T-helper 1 cell treated with Interleukin-12 subunit alpha and Interleukin-12 subunit beta and Interleukin-4 antibody, amounts not matched to agents 30 μg/mL and 1 μg/mL, for 36 hours (primary cell): ENCODE data around the gene PRPF4.

Experiments used
- H3K27ac Mint-ChIP-seq: one replicate; pipeline ENCODE4 v1.8.0; 2021; ENCODE audit warnings: mild to moderate bottlenecking, mixed read lengths
- H3K27me3 Mint-ChIP-seq: one replicate; pipeline ENCODE4 v1.8.0; 2021; ENCODE audit warnings: low read depth, mixed read lengths
- H3K36me3 Mint-ChIP-seq: one replicate; pipeline ENCODE4 v1.8.0; 2021; ENCODE audit warnings: low read depth, mixed read lengths
- H3K4me1 Mint-ChIP-seq: one replicate; pipeline ENCODE4 v1.8.0; 2021; ENCODE audit warnings: low read depth, mixed read lengths
- H3K4me3 Mint-ChIP-seq: one replicate; pipeline ENCODE4 v1.8.0; 2021; ENCODE audit warnings: mild to moderate bottlenecking, moderate library complexity, mixed read lengths
- H3K9me3 Mint-ChIP-seq: one replicate; pipeline ENCODE4 v1.8.0; 2021; ENCODE audit warnings: mixed read lengths

The PRPF4 gene

GRCh38 chr9:113311961-113312360 lies 36.5 kb downstream of the PRPF4 start:
- H3K4me1 Mint-ChIP-seq = no peaks in the 10 kb centered on the region
- no peak overlapping the region for H3K4me3 Mint-ChIP-seq
- H3K27ac Mint-ChIP-seq = no peak overlapping the region
- no peaks in the 10 kb centered on the region for H3K36me3 Mint-ChIP-seq
- H3K9me3 Mint-ChIP-seq = no peaks in the 10 kb centered on the region
- no peaks in the 10 kb centered on the region for H3K27me3 Mint-ChIP-seq

- Mint-ChIP-seq H3K27me3 (no peaks in the 10 kb centered on the region), H3K4me3 (no peak overlapping the region), H3K27ac (no peak overlapping the region)
Observed at GRCh38 chr9:113313261-113313660, 37.8 kb downstream of the PRPF4 start.

GRCh38 chr9:113315231-113315630 lies 39.8 kb downstream of the PRPF4 start:
- H3K9me3 Mint-ChIP-seq = no peaks in the 10 kb centered on the region
- H3K27me3 Mint-ChIP-seq = no peaks in the 10 kb centered on the region
- no peaks in the 10 kb centered on the region for H3K4me1 Mint-ChIP-seq
- H3K27ac Mint-ChIP-seq = no peak overlapping the region
- no peaks in the 10 kb centered on the region for H3K36me3 Mint-ChIP-seq
- no peak overlapping the region for H3K4me3 Mint-ChIP-seq

More at GRCh38 chr9:113313261-113313660, 37.8 kb downstream of the PRPF4 start:
- no peaks in the 10 kb centered on the region for H3K9me3 Mint-ChIP-seq
- H3K36me3 Mint-ChIP-seq = no peaks in the 10 kb centered on the region
- H3K4me1 Mint-ChIP-seq = no peaks in the 10 kb centered on the region

- Mint-ChIP-seq H3K27me3 (no peaks in the 10 kb centered on the region), H3K36me3 (no peaks in the 10 kb centered on the region), H3K27ac (no peak overlapping the region), H3K9me3 (no peaks in the 10 kb centered on the region), H3K4me3 (no peak overlapping the region), H3K4me1 (no peaks in the 10 kb centered on the region)
Observed at GRCh38 chr9:113316030-113316429, 40.6 kb downstream of the PRPF4 start.

DNA sequence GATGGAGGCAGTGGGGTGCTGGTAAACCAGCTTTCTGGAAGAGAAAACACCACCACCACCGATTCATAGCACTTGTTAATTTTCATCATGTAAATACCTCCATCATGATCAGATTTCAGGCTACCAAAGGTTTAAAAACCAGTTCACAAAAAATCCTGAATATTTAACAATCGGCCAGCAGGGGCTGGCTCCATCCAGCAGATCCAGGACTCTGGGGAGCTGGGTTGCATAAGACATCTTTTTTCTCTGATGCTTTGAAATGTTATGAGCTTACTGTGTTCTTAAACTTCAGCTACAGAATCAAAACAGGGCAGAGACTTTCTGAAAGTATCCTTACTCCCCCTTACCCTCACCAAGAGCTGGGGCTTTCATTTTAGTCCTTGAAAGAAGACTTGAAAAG lies 42.3 kb downstream of the PRPF4 start:
- no peaks in the 10 kb centered on the region for H3K36me3 Mint-ChIP-seq
- no peaks in the 10 kb centered on the region for H3K9me3 Mint-ChIP-seq
- H3K4me1 Mint-ChIP-seq = no peaks in the 10 kb centered on the region
- H3K27ac Mint-ChIP-seq = no peak overlapping the region
- no peak overlapping the region for H3K4me3 Mint-ChIP-seq
- no peaks in the 10 kb centered on the region for H3K27me3 Mint-ChIP-seq

DNA sequence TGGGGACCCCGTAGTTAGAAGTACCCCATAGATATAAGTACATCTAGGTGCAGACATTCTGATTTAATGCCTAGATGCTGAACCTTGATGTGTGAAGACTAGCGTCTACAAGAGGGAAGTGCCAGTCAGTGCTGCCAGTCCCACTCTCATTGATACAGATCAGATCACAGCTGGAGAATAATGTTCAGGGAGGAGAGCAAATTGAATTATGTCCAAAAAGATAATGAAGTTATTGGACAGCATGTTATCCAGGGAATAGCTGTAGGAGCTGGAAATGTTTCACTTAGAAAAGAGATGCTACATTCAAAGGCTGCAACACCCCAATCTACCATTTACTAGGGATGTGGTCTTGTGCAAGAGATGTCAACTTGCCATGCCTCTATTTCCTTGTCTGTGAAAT lies 43.6 kb downstream of the PRPF4 start:
- no peak overlapping the region for H3K4me3 Mint-ChIP-seq

DNA sequence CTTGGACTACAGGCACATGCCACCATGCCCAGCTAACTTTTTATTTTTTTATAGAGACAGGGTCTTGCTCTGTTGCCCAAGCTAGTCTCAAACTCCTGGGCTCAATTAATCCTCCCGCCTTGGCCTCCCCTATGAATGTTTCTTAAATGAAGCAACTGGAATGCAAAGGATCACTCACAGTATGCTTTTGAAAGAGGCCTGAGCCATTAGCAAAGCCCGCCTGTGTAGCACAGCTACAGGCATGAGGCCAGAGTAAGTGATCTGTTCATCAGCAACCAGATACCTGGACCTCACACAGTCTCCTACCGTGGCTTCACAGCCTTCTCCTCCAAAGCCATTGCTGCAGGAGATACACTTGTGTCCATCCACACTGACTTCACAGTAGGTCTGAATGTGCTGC lies 44.6 kb downstream of the PRPF4 start:
- H3K4me3 Mint-ChIP-seq = no peak overlapping the region
- H3K27ac Mint-ChIP-seq = no peak overlapping the region
- H3K4me1 Mint-ChIP-seq = no peaks in the 10 kb centered on the region
- no peaks in the 10 kb centered on the region for H3K9me3 Mint-ChIP-seq
- no peaks in the 10 kb centered on the region for H3K27me3 Mint-ChIP-seq
- H3K36me3 Mint-ChIP-seq = no peaks in the 10 kb centered on the region

More for the DNA sequence above, 43.6 kb downstream of the PRPF4 start:
- H3K36me3 Mint-ChIP-seq = no peaks in the 10 kb centered on the region
- H3K4me1 Mint-ChIP-seq = no peaks in the 10 kb centered on the region
- H3K9me3 Mint-ChIP-seq = no peaks in the 10 kb centered on the region
- H3K27ac Mint-ChIP-seq = no peak overlapping the region
- H3K27me3 Mint-ChIP-seq = no peaks in the 10 kb centered on the region

GRCh38 chr9:113322671-113323070 lies 47.2 kb downstream of the PRPF4 start:
- Mint-ChIP-seq H3K27me3 (no peaks in the 10 kb centered on the region), H3K4me3 (no peak overlapping the region), H3K27ac (no peak overlapping the region), H3K36me3 (no peaks in the 10 kb centered on the region), H3K9me3 (no peaks in the 10 kb centered on the region), H3K4me1 (no peaks in the 10 kb centered on the region)

DNA sequence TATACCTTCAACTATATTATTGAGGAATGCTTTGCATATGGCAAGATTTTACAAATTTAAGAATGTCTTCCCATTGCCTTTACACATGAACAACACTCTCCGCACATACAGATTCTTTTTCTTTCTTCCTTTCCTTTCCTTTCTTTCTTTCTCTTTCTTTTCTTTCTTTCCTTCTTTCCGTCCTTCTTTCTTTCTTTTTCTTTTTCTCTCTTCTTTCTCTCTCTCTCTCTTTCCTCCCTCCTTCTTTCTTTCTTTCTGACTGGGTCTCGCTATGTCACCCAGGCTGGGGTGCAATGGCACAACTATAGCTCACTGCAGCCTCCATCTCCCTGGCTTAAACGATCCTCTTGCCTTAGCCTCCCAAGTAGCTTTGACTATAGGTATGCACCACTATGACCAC lies 50.8 kb downstream of the PRPF4 start:
- no peak overlapping the region for H3K4me3 Mint-ChIP-seq
- no peaks in the 10 kb centered on the region for H3K36me3 Mint-ChIP-seq
- no peaks in the 10 kb centered on the region for H3K9me3 Mint-ChIP-seq
- H3K27me3 Mint-ChIP-seq = no peaks in the 10 kb centered on the region
- H3K27ac Mint-ChIP-seq = no peak overlapping the region
- H3K4me1 Mint-ChIP-seq = no peaks in the 10 kb centered on the region

DNA sequence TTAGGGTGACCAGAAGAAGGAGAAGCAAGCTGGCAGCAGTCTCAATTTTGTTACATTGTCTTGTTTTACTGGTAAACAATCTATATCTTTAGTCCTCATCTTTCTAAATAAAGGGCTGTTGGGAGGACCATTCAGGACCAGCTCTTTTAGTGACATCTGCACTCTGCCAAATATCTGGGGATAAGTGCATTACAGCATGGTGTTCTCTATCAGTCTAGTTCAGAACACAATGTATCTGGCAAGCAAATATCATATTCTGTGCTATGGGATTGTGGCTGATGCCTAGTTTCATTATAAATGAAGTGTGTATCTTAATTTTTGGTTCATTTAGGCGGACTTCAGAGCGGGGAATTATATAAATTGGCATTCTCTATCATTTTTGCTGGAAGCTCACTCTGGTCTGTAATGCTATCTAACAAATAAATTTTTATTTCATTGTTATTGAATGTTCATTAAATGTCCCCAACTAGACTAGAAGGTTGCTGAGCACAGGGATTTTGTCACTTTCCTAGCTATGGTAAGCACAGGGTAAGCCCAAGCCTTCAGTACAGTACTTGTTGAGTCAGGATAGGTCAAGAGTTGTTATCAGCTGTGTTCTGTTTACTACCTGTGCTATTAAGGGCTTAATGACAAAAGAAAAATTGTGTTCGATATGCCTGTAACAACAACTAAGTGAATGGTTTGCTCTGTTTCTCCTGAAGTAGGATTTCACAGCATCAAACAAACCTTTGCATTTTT lies 52.8 kb downstream of the PRPF4 start:
- H3K4me1 Mint-ChIP-seq = no peaks in the 10 kb centered on the region
- no peaks in the 10 kb centered on the region for H3K27me3 Mint-ChIP-seq
- H3K9me3 Mint-ChIP-seq = no peaks in the 10 kb centered on the region
- no peak overlapping the region for H3K27ac Mint-ChIP-seq
- H3K36me3 Mint-ChIP-seq = no peaks in the 10 kb centered on the region
- no peak overlapping the region for H3K4me3 Mint-ChIP-seq

GRCh38 chr9:113331780-113332179 lies 56.3 kb downstream of the PRPF4 start:
- no peak overlapping the region for H3K4me3 Mint-ChIP-seq
- no peak overlapping the region for H3K27ac Mint-ChIP-seq
- H3K27me3 Mint-ChIP-seq = no peaks in the 10 kb centered on the region
- H3K9me3 Mint-ChIP-seq = no peaks in the 10 kb centered on the region
- H3K36me3 Mint-ChIP-seq = no peaks in the 10 kb centered on the region
- H3K4me1 Mint-ChIP-seq = peaks cover 6% of the 10 kb centered on the region

- no peaks in the 10 kb centered on the region for H3K27me3 Mint-ChIP-seq
- H3K9me3 Mint-ChIP-seq = no peaks in the 10 kb centered on the region
- no peak overlapping the region for H3K27ac Mint-ChIP-seq
- peaks cover 33% of the 10 kb centered on the region for H3K4me1 Mint-ChIP-seq
- no peak overlapping the region for H3K4me3 Mint-ChIP-seq
- H3K36me3 Mint-ChIP-seq = no peaks in the 10 kb centered on the region
Observed at GRCh38 chr9:113337714-113338113, 62.3 kb downstream of the PRPF4 start.

- peaks cover 3% of the 10 kb centered on the region for H3K9me3 Mint-ChIP-seq
- H3K4me3 Mint-ChIP-seq = peak within 1 kb of the TSS; percentile 86
- H3K4me1 Mint-ChIP-seq = peaks cover 46% of the 10 kb centered on the region
- H3K27ac Mint-ChIP-seq = peak within 1 kb of the TSS; percentile 86
- no peaks in the 10 kb centered on the region for H3K27me3 Mint-ChIP-seq
- no peaks in the 10 kb centered on the region for H3K36me3 Mint-ChIP-seq
Observed at GRCh38 chr9:113340011-113340699, 64.7 kb downstream of the PRPF4 start, which contains the start of gene WDR31. Gene WDR31, minus strand, starts transcription at chr9:113340275. Its CDS starts 8,253 bp downstream, at chr9:113332022.

DNA sequence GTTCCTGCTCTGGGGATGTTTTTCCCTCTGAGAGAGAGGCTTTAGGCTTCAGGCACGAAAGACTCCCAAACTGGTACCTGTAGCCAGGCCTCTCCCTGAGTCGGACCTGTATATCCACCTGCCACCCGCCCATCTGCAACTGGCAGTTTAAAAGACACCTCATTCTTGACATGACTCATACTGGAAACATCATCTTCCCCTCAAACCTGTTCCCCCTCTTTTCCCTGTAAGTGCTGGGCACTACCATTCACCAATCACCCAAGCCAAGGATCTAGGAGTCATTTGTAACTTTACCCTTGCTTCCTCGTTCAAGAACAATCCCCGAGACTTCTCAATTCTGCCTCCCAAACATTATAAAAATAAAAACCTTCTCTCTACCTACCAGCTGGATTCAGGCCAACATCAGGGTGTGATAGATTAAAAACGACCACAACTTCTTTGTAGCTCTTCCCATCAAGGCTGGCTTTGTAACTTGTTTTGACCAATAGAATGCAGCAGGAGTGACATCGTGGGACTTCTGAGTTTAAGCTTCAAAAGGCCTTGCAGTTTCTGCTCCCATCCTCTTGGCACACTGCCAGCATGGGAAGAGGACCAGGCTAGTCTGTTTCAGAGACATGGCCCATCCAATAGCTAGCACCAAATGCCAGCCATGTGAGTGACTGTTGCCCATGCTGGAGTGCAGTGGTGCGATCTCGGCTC lies 66.4 kb downstream of the PRPF4 start:
- peaks cover 47% of the 10 kb centered on the region for H3K4me1 Mint-ChIP-seq
- no peaks in the 10 kb centered on the region for H3K27me3 Mint-ChIP-seq
- H3K4me3 Mint-ChIP-seq = peak overlapping the region; percentile 64
- H3K9me3 Mint-ChIP-seq = peaks cover 3% of the 10 kb centered on the region
- H3K27ac Mint-ChIP-seq = peak overlapping the region; percentile 86
- no peaks in the 10 kb centered on the region for H3K36me3 Mint-ChIP-seq
